ENCODE measurements around the gene PTPN4. TPM values are rescaled to one million over a fixed set of nuclear protein-coding genes. Genes with fewer than 3 reads are reported as not detected.
"Not testable (repeated sequence)": the region's sequence is repeated elsewhere in the genome, so short reads cannot be mapped to it uniquely, and the experiment has no call there.

PTPN4 gene
- total and polyA plus RNA-seq, 9 donors = 3.4 to 45.7 (median 35.2) TPM

DNA sequence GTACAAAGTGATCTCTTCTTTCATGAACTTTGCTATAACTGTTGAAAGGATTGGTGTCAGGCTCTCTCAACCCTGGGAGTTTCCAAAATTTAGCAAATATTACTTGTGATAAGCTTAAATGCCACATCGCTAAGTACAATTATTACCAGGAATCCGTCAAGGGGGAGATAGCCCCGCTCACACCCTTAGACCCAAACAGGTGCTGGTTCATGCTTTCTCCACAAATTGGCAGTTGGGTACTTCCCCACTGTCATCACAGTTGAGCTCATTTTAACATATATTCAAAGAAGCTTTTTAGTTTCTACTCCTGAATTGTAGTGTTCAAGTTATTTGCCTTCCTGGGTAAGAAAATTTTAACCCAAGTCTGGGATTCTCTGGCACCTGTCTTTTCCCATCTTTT, 223.4 kb downstream of the PTPN4 start:
- Histone ChIP-seq H3K27me3 (no peaks in the 10 kb centered on the region), H3K27ac (no peak overlapping the region), H3K9me3 (no peaks in the 10 kb centered on the region), H3K4me1 (ENCODE audit: insufficient read depth) (no peaks in the 10 kb centered on the region), H3K36me3 (no peaks in the 10 kb centered on the region), H3K4me3 (no peak overlapping the region)
- DNase-seq = no peak
- WGBS, 3 donors = 76 to 95% (median 94%) methylated on average over 3 of the region's 3 CpGs
- intact Hi-C loops (cut with DNase I) = no loop called here
- TF ChIP-seq EP300 (IDR thresholded peaks at IDR 0.05) = no peak
- TF ChIP-seq POLR2A (IDR thresholded peaks at IDR 0.05) = no peak
- TF ChIP-seq, protein P1, sequence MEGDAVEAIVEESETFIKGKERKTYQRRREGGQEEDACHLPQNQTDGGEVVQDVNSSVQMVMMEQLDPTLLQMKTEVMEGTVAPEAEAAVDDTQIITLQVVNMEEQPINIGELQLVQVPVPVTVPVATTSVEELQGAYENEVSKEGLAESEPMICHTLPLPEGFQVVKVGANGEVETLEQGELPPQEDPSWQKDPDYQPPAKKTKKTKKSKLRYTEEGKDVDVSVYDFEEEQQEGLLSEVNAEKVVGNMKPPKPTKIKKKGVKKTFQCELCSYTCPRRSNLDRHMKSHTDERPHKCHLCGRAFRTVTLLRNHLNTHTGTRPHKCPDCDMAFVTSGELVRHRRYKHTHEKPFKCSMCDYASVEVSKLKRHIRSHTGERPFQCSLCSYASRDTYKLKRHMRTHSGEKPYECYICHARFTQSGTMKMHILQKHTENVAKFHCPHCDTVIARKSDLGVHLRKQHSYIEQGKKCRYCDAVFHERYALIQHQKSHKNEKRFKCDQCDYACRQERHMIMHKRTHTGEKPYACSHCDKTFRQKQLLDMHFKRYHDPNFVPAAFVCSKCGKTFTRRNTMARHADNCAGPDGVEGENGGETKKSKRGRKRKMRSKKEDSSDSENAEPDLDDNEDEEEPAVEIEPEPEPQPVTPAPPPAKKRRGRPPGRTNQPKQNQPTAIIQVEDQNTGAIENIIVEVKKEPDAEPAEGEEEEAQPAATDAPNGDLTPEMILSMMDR (IDR thresholded peaks at IDR 0.05) = no peak

- TF ChIP-seq POLR2A (IDR thresholded peaks at IDR 0.05) = no peak
- TF ChIP-seq, protein P1 (IDR thresholded peaks at IDR 0.05) = no peak
- no peak for TF ChIP-seq EP300 (IDR thresholded peaks at IDR 0.05)
- no peaks in the 10 kb centered on the region for H3K36me3 ChIP-seq
- DNase-seq = no peak
- H3K27me3 ChIP-seq = no peaks in the 10 kb centered on the region
- no peak overlapping the region for H3K4me3 ChIP-seq
- intact Hi-C loops (cut with DNase I) = no loop called here
- H3K4me1 ChIP-seq (ENCODE audit: insufficient read depth) = no peaks in the 10 kb centered on the region
- no peak overlapping the region for H3K27ac ChIP-seq
- 65 to 79% (median 71%) methylated on average over 3 of the region's 3 CpGs for WGBS, 3 donors
- H3K9me3 ChIP-seq = no peaks in the 10 kb centered on the region
These were observed 236.4 kb downstream of the PTPN4 start for GRCh38 chr2:119996148-119996547.

DNA sequence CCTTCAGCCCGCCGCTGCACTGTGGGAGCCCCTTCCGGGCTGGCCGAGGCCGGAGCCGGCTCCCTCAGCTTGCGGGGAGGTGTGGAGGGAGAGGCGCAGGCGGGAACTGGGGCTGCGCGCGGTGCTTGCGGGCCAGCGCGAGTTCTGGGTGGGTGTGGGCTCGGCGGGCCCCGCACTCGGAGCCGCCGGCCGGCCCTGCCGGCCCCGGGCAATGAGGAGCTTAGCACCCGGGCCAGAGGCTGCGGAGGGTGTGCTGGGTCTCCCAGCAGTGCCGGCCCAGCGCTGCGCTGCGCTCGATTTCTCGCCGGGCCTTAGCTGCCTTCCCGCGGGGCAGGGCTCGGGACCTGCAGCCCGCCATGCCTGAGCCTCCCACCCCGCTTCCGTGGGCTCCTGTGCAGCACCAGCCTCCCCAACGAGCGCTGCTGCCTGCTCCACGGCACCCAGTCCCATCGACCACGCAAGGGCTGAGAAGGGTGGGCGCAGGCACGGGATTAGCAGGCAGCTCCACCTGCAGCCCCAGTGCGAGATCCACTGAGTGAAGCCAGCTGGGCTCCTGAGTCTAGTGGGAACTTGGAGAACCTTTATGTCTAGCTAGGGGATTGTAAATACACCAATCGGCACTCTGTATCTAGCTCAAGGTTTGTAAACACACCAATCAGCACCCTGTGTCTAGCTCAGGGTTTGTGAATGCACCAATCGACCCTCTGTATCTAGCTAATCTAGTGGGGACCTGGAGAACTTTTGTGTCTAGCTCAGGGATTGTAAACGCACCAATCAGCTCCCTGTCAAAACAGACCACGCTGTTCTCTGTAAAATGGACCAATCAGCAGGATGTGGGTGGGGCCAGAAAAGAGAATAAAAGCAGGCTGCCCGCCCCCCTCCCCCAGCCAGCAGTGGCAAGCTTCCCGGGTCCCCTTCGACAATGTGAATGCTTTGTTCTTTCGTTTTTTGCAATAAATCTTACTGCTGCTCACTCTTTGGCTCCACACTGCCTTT, 237.5 kb downstream of the PTPN4 start:
- 92 to 93% (median 93%) methylated on average over 47 to 55 of the region's 55 CpGs for WGBS, 3 donors
- H3K4me1 ChIP-seq (ENCODE audit: insufficient read depth); H3K27me3 ChIP-seq; intact Hi-C loops (cut with DNase I); H3K36me3 ChIP-seq; H3K27ac ChIP-seq; H3K9me3 ChIP-seq; DNase-seq; H3K4me3 ChIP-seq: not testable (repeated sequence)

- Histone ChIP-seq H3K36me3 (no peaks in the 10 kb centered on the region), H3K4me1 (ENCODE audit: insufficient read depth) (no peaks in the 10 kb centered on the region), H3K27ac (no peak overlapping the region), H3K4me3 (no peak overlapping the region), H3K9me3 (no peaks in the 10 kb centered on the region), H3K27me3 (no peaks in the 10 kb centered on the region)
- intact Hi-C loops (cut with DNase I) = no loop called here
- TF ChIP-seq, protein P1 (IDR thresholded peaks at IDR 0.05) = no peak
- TF ChIP-seq POLR2A (IDR thresholded peaks at IDR 0.05) (no peak), EP300 (IDR thresholded peaks at IDR 0.05) (no peak)
- 50 to 76% (median 53%) methylated on average over 1 of the region's 1 CpG for WGBS, 3 donors
- DNase-seq = no peak
These were observed 241.7 kb downstream of the PTPN4 start for GRCh38 chr2:120001471-120001870.

- no peaks in the 10 kb centered on the region for H3K27me3 ChIP-seq
- intact Hi-C loops (cut with DNase I) = no loop called here
- H3K4me3 ChIP-seq = no peak overlapping the region
- no peak for DNase-seq
- no peaks in the 10 kb centered on the region for H3K9me3 ChIP-seq
- no peaks in the 10 kb centered on the region for H3K4me1 ChIP-seq (ENCODE audit: insufficient read depth)
- no peak overlapping the region for H3K27ac ChIP-seq
- no peaks in the 10 kb centered on the region for H3K36me3 ChIP-seq
- no peak for TF ChIP-seq EP300 (IDR thresholded peaks at IDR 0.05)
- no peak for TF ChIP-seq POLR2A (IDR thresholded peaks at IDR 0.05)
- TF ChIP-seq, protein P1 (IDR thresholded peaks at IDR 0.05) = no peak
These were observed 244.5 kb downstream of the PTPN4 start for GRCh38 chr2:120004254-120004653.

Data from ovary (tissue), 9 donors.